Bone marrow (tissue), 2 donors: ENCODE data around the gene MAB21L3.

Experiments used
- DNase-seq, 2 donors: peaks; one replicate each; lab custom pipeline; 2025; lab: John Stamatoyannopoulos, UW

MAB21L3 gene

DNA sequence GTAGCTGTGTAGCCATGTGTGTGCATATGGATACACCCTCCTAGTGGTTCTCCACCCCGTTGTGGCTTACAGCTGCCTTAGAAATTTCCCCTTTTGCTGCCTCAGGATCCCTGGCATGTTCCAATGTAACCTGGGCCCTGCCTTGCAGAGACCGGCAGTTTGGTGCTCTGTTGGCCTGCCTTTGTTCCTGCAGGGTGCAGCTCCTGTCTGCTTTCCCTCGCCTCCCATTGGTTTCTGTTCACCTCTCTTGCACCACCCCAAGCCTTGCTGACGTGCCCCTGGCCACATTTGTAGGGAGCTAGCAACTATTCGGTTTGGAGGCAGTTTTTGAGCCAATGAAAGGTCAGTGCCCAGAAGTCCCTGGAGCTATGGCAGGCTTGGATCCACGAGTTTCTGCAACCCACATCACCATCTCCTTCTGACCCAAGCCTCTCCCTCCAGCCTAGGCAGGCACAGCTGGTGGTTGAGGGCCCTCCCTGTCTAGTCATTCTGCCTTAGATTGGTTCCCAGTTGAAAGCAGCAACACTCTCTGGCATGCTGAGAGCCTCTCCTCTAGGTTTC, 54.9 kb downstream of the MAB21L3 start:
- no peak for DNase-seq

DNA sequence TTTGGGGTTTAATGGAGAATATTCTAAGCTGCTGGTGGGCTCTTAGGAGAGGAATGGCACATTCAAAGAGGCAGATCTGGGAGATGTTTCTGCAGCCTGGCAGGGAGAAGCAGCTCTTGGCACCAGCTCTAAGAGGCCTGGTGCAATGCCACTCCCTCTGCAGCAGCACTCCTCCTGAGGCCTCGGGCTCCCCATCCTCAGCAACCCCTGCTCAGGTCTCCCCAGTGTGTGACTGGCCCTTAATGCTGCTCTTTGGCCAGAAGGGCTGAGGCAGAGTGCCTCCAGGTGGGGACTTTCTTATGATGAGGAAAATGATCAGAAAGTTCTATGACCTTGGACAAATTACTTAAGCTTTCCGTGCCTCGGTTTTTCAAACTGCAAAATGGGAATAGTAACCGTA, 55.5 kb downstream of the MAB21L3 start:
- DNase-seq, result no peak

DNA sequence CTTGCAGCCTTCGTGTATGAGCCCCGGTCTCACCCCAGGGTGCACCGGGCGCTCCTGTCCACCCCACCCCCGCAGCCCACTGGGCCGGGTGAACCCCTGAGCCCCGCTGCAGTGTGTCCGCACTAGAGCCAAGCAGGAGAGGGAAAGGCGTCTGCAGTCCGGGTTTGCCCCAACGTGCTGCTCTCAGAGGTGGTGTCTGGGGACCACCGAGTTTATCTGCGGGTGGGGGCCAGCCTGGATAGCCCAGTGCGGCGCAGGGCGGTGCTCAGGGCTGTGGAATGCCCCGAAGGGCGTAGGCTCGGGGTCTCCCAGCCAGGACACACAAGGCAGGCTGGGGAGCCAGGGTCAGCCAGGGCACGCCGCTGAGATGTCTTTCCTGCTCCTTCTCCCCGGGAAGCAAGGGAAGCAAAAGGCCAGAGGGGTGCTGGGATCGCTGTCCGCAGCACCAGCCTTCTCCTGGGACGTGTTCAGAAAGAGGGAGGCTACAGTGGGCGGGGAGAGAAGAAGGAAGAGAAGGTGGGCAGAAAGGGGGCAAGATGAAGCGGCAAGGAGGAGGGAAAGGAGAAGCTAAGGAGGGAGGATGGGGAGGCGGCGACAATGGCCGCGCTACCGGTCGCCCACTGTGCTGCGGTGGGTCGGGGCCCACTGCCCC, 56.6 kb downstream of the MAB21L3 start:
- DNase-seq, result no peak

DNA sequence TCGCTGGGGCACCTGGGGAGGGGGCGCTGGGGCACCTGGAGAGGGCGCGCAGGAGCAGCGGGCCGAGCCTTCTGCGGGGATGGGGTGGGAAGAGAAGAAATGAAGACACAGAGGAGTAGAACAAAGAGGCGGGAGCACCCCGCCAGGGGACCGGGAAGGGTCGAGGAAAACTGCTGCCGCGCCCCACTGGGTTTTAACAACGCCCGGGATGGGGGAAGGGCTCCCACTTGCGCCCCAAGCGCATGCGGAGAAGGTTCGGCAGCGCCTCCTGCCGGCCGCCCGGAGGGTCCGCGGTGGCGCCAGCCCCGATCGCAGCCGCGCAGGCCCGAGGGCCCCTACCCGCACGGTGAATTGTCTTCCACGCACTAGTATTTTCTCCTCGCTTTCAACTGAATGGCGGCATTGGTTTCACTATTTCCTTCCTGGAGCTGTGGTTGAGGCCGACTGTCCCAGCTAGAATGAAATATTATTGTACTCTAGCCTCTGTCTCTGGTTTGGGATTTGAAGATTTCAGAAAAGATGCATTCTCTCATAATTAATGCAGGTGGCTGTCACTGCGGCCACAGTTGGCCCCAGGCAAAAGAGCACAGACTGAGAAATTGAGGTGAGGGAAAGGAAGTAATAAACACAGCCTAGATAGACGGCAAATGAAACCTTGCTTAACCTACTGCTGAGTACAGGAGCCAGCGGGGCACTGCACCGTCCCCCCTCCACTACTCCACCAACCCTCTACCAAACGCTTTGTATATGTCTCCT, 57.3 kb downstream of the MAB21L3 start:
- DNase-seq, result peak; percentile 7 to 16

DNA sequence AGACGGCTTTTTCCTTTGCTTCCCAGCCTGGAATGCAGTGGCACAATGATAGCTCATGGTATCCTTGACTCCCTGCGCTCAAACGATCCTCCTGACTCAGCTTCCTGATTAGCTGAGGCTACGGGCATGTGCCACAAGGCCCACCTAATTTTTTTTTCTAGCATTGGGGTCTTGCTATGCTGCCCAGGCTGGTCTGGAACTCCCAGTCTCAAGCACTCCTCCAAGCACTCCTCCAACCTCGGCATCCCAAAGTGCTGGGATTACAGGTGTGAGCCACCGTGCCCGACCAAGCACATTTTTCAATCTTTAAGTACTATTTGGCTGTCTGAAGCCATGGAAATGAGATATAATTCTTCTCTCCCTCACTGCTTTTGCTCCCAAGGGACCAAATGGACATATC, 58.7 kb downstream of the MAB21L3 start:
- no peak for DNase-seq

DNA sequence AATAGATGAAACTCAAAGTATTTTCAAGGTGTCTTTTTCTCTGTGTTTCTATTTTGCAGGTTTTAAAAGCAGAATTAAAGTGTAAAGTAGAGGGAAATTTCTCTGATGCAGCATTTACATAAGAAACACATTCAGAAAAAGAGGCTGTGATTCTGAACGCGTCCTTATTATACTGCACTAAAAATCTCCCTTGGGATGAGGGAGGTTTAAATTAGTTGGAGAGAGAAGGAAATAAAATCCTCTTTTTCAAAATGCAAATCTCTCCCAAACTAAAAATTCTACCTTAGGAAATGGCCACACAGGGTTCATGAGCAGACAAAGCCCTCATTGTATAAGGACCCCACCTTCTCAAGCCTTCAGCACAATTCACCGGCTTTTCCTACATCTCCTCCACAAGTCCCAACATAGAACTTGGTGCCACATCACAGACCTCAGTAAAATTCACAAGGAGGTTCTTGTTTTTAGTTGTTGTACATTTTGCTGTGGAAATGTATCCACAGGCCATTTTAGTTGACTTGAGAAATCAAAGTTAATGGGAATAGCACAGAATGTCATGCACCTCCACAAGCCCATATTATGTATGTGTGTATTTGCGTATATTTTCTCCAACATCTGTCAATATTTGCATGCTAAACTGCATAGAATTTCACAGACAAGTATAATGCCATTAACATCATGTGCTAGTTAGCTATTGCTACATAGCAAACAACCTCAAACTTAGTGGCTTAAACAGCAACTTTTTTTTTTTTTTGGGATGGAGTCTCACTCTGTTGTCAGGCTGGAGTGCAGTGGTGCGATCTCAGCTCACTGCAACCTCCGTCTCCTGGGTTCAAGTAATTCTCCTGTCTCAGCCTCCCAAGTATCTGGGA, 59.8 kb downstream of the MAB21L3 start:
- no peak for DNase-seq

DNA sequence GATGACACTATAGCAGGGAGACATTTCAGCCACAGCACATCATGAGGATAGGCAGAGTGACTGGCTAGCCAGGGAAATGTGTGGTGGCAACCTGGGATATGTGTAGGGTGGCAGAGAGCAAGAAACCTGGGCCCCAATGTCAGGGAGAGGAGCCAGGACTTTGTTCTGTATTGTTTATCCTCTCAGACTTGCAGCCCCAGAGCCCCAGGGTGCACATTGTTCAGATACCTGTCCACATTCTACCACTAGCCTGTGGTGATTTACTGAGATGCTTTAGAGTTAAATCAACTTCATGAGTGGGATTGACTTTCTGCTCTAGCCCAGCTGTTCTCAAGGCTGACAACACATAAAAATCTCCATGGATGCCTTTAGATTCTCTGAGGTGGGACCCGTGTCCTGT, 61.5 kb downstream of the MAB21L3 start:
- no peak for DNase-seq

DNA sequence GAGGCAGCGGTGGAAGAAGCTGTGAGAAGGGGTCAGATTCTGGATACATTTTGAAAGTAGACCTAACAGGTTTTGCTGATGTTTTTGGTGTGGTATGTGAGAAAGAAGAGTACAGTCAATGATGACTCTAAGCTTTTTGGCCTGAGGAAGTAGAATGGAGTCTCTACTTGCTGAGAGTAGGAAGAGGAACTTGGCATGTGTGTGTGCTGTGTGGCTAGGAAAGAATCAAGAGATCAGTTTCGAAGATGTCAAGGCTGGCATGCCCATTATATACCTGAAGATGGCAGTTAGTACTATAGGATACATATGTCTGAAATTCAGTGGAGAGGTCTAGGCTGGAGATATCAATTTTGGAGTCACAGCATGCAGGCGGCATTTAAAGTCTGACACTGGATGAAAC, 64.4 kb downstream of the MAB21L3 start:
- no peak for DNase-seq

DNA sequence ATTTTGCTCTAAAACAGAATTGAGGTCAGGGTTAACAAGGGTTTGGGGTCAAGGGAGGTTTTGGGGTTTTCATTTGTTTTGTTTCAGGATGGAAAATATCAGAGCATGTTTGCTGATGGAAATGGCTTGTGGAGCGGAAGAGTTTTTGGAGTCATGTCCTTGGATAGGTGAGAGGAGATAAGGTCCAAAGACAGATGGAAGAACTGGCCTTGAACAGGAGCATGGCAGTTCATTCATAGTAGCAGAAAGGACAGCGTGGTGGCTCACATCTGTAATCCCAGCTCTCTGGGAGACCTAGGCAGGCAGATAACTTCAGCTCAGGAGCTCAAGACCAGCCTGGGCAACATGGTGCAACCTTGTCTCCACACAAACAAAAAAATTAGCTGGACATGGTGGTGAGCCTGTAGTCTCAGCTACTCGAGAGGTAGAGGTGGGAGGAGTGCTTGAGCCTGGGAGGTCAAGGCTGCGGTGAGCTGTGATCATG, 65.1 kb downstream of the MAB21L3 start:
- no peak for DNase-seq

DNA sequence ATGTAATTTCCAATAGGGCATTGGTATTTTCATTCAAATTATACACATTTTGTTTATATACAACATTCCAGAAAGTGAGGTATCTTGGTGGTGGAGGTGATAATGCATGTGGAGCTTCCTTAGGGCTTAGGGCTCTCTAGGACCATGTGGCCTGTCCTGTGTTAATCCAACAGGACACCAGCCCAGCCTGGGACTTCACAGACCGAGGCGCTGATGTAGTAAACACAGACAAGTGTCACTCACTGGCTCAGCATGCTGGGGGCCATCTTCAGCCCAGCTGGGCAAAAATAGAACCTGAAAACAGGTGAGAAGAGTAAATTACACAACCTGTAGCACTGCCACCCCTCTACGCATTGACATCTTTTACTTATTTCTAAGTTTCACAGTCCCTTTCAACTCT, 66.7 kb downstream of the MAB21L3 start:
- DNase-seq, result no peak

DNA sequence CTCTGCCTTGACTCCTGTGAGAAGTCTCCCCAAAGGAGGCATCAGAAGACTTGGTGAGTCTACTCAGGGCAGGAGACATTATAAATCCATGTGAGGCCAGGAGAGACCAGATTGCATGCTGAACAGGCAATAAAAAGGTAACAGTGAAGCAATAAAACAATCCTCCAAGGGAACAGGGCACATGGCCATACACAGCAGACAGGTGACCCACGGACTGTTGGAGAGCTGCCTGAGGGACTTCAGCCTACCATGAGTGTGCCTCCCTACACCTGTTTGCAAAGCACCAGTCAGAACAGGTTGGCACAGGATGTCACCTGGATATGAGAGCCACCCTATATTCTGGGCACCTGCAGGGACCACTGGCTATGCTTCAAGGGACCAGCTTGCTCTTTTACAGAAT, 67.6 kb downstream of the MAB21L3 start:
- DNase-seq, result no peak

DNA sequence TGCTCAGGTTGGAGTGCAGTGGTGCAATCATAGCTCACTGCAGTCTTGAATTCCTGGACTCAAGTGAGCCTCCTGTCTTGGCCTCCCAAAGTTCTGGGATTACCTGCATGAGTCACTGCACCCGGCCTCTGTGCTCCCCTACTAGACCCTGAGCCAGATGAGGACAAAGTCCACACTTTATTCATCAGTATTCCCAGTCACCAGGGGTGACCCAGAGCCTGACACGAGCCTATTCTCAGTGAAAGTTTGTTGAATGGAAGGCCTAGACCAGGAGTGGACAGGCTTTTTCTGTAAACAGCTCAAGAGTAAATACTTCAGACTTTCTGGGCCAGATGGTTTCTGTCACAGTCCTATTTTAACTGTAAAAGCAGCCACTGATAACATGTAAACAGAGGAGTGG, 68.2 kb downstream of the MAB21L3 start:
- DNase-seq, result no peak

DNA sequence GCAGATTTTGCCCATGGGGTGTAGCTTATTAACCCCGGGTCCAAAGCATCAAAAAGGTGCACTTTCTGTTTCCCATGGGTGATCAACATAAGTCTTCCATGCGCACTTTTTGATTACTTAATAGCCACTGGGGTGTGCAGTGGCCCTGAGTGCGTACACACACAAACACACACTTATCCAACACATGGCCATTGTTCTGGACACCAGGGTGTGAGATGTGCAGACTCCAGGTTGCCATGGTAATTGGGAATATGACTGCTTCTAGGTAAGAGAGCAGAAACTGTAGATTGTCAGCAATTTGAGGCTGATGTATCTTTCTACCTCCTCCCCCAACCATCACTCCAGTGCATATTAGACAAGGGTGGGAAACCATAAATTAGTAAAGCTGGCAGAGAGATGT, 68.8 kb downstream of the MAB21L3 start:
- DNase-seq, result no peak

DNA sequence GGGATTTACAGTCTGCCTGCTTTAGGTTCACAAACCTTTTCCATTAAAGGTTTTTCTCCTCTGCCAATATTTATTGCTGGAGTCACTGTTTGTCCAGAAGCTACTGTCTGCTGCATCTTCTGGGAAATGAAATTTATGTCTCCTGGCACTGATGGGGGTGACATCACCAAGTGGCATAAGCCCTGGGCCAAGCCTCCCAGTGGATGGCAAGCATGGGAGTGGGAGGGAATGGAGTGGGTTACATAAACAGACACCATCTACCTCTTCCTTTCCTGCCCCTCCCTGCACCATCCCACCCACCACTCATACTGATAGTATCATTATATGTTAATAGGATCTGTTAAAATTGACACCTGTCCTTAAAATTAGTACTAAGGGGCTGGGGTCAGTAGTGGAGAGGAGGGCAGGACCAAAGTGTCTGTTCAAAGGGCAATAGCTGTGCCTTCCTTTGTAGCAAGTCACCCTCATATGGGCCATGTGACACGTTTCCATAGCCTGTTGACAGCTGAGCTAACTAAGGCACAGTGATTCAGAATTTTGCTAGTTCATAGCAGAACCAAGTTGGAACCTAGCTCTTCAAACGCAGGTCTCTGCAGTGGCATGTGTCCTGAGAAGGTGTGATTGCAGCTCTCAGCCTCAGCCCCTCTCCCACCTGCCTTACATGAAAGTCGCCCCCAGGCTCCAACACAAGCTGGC, 71.0 kb downstream of the MAB21L3 start:
- DNase-seq, result no peak
